DND-41 (cell line): ENCODE data around the gene TMEM97.

Experiments used
- ATAC-seq: fragments of 200-7000 bp; cut with Tn5 transposase; 3 replicates; pipeline ENCODE4 v1.9.1; 2021; ENCODE audit warnings: low read depth; ENCODE audit not compliant: insufficient read depth
- DNase-seq: peaks from one replicate; pipeline ENCODE4 v3.0.0-alpha.2; 2020
- H2AFZ ChIP-seq: 2 replicates; pipeline ENCODE4 v1.6.0; 2012; ENCODE audit warnings: low read depth, low read length
- H3K27ac ChIP-seq: 2 replicates; pipeline ENCODE4 v1.5.1; 2012; ENCODE audit warnings: low read length, inconsistent platforms
- H3K27me3 ChIP-seq: fragments of 200-600 bp; sonication (generic); 2 replicates; pipeline ENCODE4 v1.6.0; 2012; ENCODE audit warnings: low read length, mild to moderate bottlenecking, inconsistent platforms; ENCODE audit not compliant: insufficient read depth, poor library complexity
- H3K36me3 ChIP-seq: 2 replicates; pipeline ENCODE4 v1.5.1; 2012; ENCODE audit warnings: low read length, inconsistent platforms; ENCODE audit not compliant: insufficient read depth
- H3K4me1 ChIP-seq: 2 replicates; pipeline ENCODE4 v1.5.1; 2012; ENCODE audit warnings: mild to moderate bottlenecking, low read length; ENCODE audit not compliant: insufficient read depth
- H3K4me2 ChIP-seq: 2 replicates; pipeline ENCODE4 v1.6.0; 2012; ENCODE audit warnings: mild to moderate bottlenecking, moderate library complexity, low read length, inconsistent platforms; ENCODE audit not compliant: insufficient read depth
- H3K4me3 ChIP-seq, 2 experiments: fragments of 200-600 bp in 1 of 2; shearing (Covaris generic) in 1 of 2; 2 replicates each; pipeline ENCODE4 v1.5.1; 2012 to 2016; ENCODE audit warnings: inconsistent platforms in 2 of 2, low read length in 2 of 2, mild to moderate bottlenecking in 2 of 2, low read depth in 1 of 2, moderate library complexity in 1 of 2
- H3K79me2 ChIP-seq: 2 replicates; pipeline ENCODE4 v1.6.0; 2012; ENCODE audit warnings: low read length, inconsistent platforms; ENCODE audit not compliant: insufficient read depth
- H3K9ac ChIP-seq: 2 replicates; pipeline ENCODE4 v1.6.0; 2012; ENCODE audit warnings: low read depth, mild to moderate bottlenecking, inconsistent platforms, low read length, moderate library complexity
- H3K9me3 ChIP-seq: 2 replicates; pipeline ENCODE4 v1.5.1; 2012; ENCODE audit warnings: low read length, moderate library complexity, mild to moderate bottlenecking, inconsistent platforms; ENCODE audit not compliant: insufficient read depth, severe bottlenecking
- H4K20me1 ChIP-seq: 2 replicates; pipeline ENCODE4 v1.6.0; 2012; ENCODE audit warnings: low read length; ENCODE audit not compliant: insufficient read depth
- CTCF ChIP-seq: IDR thresholded peaks from 2 replicates; pipeline ENCODE4 v1.5.1; 2012; ENCODE audit warnings: borderline replicate concordance, low read length, moderate library complexity, mild to moderate bottlenecking; ENCODE audit not compliant: poor library complexity, severe bottlenecking; ENCODE audit errors: extremely low read depth
- EZH2 ChIP-seq: IDR thresholded peaks from 3 replicates; pipeline ENCODE4 v1.6.1; 2012; ENCODE audit warnings: borderline replicate concordance, low read depth, mild to moderate bottlenecking, moderate library complexity, low read length, inconsistent platforms; ENCODE audit not compliant: severe bottlenecking

The TMEM97 gene

GRCh38 chr17:28343491-28343932 is 24.5 kb downstream of the TMEM97 start:
- no peak overlapping the region for H2AFZ ChIP-seq
- no peak overlapping the region for H3K27ac ChIP-seq
- no peaks in the 10 kb centered on the region for H3K4me1 ChIP-seq
- H3K79me2 ChIP-seq, result peaks cover 8% of the 10 kb centered on the region
- H4K20me1 ChIP-seq, result peaks cover 21% of the 10 kb centered on the region; the same call in 1 of the 2 replicates
- no peak overlapping the region for H3K4me2 ChIP-seq
- peaks cover 79% of the 10 kb centered on the region for H3K36me3 ChIP-seq
- TF ChIP-seq EZH2 (no peak), CTCF (no peak)
- H3K9me3 ChIP-seq, result no peaks in the 10 kb centered on the region
- DNase-seq, result no peak
- H3K27me3 ChIP-seq, result no peaks in the 10 kb centered on the region
- no peak for ATAC-seq
- no peak overlapping the region for H3K4me3 ChIP-seq
- no peak overlapping the region for H3K9ac ChIP-seq

- ATAC-seq (no peak), DNase-seq (no peak)
- H3K4me1 ChIP-seq, result no peaks in the 10 kb centered on the region
- H3K36me3 ChIP-seq, result peaks cover 84% of the 10 kb centered on the region
- H3K4me2 ChIP-seq, result no peak overlapping the region
- H3K79me2 ChIP-seq, result peaks cover 5% of the 10 kb centered on the region; the same call in 1 of the 2 replicates
- peaks cover 21% of the 10 kb centered on the region; the same call in 1 of the 2 replicates for H4K20me1 ChIP-seq
- H3K27ac ChIP-seq, result no peak overlapping the region
- H3K9me3 ChIP-seq, result no peaks in the 10 kb centered on the region
- no peak overlapping the region for H2AFZ ChIP-seq
- no peak overlapping the region for H3K4me3 ChIP-seq
- no peak overlapping the region for H3K9ac ChIP-seq
- TF ChIP-seq CTCF, result no peak
- no peak for TF ChIP-seq EZH2
- H3K27me3 ChIP-seq, result no peaks in the 10 kb centered on the region
Observed at GRCh38 chr17:28344011-28344410, 25.0 kb downstream of the TMEM97 start.

GRCh38 chr17:28344435-28344901 is 25.5 kb downstream of the TMEM97 start:
- Histone ChIP-seq H3K4me1 (no peaks in the 10 kb centered on the region), H3K27me3 (no peaks in the 10 kb centered on the region), H3K4me3 (no peak overlapping the region), H4K20me1 (peaks cover 21% of the 10 kb centered on the region; the same call in 1 of the 2 replicates), H2AFZ (no peak overlapping the region), H3K79me2 (0 out of 2 replicates have a peak, but pooled peaks cover 2% of the 10 kb centered on the region), H3K27ac (no peak overlapping the region), H3K36me3 (peaks cover 84% of the 10 kb centered on the region), H3K9ac (no peak overlapping the region), H3K4me2 (no peak overlapping the region), H3K9me3 (no peaks in the 10 kb centered on the region)
- no peak for TF ChIP-seq EZH2
- no peak for ATAC-seq
- no peak for DNase-seq

- Histone ChIP-seq H3K27me3 (no peaks in the 10 kb centered on the region), H3K27ac (no peak overlapping the region), H4K20me1 (peaks cover 21% of the 10 kb centered on the region; the same call in 1 of the 2 replicates), H3K4me2 (no peak overlapping the region), H3K9me3 (no peaks in the 10 kb centered on the region), H3K79me2 (no peaks in the 10 kb centered on the region), H2AFZ (no peak overlapping the region), H3K36me3 (peaks cover 94% of the 10 kb centered on the region), H3K9ac (no peak overlapping the region), H3K4me1 (no peaks in the 10 kb centered on the region), H3K4me3 (no peak overlapping the region)
- no peak for DNase-seq
- ATAC-seq, result peak; percentile 18; the same call in 1 of the 3 replicates
- TF ChIP-seq EZH2, result no peak
- TF ChIP-seq CTCF, result no peak
Observed at GRCh38 chr17:28345419-28346198, 26.6 kb downstream of the TMEM97 start.
